ENCODE measurements around the gene CADPS2. TPM values are rescaled to one million over a fixed set of nuclear protein-coding genes. Genes with fewer than 3 reads are reported as not detected.

Gene CADPS2
- total and polyA plus RNA-seq, 7 donors, result 4.7 to 13.0 (median 9.5) TPM

DNA sequence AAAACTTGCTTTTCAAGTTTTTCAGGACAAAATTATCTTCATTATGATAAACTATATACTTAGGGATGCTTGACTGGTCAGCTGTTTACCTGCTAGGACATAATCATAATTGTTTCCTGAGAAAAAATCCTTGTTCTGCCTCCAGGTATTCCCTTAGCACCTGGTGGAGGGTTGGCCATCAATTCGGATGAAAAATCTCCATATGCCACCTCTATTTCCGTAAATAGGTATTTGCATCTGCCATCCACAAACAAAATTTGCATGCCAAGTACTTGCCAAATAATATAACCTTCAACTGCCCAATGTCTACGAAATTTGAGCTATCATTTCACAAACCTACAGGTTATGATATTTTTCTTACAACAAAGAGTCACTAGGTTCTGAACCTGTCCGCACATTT is 313.6 kb downstream of the CADPS2 start:
- 90% methylated on average over 4 of the region's 4 CpGs for WGBS, 2 donors
- H3K36me3 ChIP-seq, result no peaks in the 10 kb centered on the region
- H3K4me3 ChIP-seq, result no peak overlapping the region
- no peaks in the 10 kb centered on the region for H3K4me1 ChIP-seq
- no peaks in the 10 kb centered on the region for H3K27me3 ChIP-seq
- TF ChIP-seq POLR2A (IDR thresholded peaks at IDR 0.05) (no peak), EP300 (IDR thresholded peaks at IDR 0.05) (no peak), POLR2AphosphoS5 (IDR thresholded peaks at IDR 0.05) (no peak)
- TF ChIP-seq, protein P1, sequence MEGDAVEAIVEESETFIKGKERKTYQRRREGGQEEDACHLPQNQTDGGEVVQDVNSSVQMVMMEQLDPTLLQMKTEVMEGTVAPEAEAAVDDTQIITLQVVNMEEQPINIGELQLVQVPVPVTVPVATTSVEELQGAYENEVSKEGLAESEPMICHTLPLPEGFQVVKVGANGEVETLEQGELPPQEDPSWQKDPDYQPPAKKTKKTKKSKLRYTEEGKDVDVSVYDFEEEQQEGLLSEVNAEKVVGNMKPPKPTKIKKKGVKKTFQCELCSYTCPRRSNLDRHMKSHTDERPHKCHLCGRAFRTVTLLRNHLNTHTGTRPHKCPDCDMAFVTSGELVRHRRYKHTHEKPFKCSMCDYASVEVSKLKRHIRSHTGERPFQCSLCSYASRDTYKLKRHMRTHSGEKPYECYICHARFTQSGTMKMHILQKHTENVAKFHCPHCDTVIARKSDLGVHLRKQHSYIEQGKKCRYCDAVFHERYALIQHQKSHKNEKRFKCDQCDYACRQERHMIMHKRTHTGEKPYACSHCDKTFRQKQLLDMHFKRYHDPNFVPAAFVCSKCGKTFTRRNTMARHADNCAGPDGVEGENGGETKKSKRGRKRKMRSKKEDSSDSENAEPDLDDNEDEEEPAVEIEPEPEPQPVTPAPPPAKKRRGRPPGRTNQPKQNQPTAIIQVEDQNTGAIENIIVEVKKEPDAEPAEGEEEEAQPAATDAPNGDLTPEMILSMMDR (IDR thresholded peaks at IDR 0.05), result no peak
- intact Hi-C loops (cut with DNase I), result no loop called here
- no peak overlapping the region for H3K27ac ChIP-seq
- no peak for DNase-seq
- no peaks in the 10 kb centered on the region for H3K9me3 ChIP-seq

DNA sequence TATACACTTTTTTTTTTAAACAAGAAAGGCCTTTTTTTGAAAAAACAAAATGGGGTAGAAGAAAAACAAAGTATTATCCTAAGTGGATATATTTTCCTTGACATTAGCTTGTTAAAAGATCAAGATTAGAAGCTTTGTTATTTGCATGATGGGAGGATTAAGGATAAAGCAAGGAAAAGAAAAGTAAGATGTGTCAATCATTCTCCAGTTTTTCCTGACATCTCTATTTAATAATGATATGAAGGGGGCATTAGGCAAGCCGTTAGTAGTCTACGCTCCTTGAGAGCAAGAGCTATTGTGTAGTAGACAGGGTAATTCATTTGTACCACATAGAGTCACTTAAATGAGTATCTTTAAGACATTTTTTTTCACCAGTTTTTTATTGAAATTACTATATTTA is 324.9 kb downstream of the CADPS2 start:
- WGBS, 2 donors, result 96 to 97% methylated on average over 2 of the region's 2 CpGs
- Histone ChIP-seq H3K27ac (no peak overlapping the region), H3K36me3 (no peaks in the 10 kb centered on the region), H3K4me3 (no peak overlapping the region), H3K9me3 (no peaks in the 10 kb centered on the region), H3K27me3 (no peaks in the 10 kb centered on the region), H3K4me1 (peaks cover 0 to 8% (median 0%) of the 10 kb centered on the region in 4 donors)
- no peak for DNase-seq
- intact Hi-C loops (cut with DNase I), result no loop called here
- TF ChIP-seq, protein P1 (IDR thresholded peaks at IDR 0.05), result no peak
- TF ChIP-seq POLR2AphosphoS5 (IDR thresholded peaks at IDR 0.05) (no peak), POLR2A (IDR thresholded peaks at IDR 0.05) (no peak), EP300 (IDR thresholded peaks at IDR 0.05) (no peak)

DNA sequence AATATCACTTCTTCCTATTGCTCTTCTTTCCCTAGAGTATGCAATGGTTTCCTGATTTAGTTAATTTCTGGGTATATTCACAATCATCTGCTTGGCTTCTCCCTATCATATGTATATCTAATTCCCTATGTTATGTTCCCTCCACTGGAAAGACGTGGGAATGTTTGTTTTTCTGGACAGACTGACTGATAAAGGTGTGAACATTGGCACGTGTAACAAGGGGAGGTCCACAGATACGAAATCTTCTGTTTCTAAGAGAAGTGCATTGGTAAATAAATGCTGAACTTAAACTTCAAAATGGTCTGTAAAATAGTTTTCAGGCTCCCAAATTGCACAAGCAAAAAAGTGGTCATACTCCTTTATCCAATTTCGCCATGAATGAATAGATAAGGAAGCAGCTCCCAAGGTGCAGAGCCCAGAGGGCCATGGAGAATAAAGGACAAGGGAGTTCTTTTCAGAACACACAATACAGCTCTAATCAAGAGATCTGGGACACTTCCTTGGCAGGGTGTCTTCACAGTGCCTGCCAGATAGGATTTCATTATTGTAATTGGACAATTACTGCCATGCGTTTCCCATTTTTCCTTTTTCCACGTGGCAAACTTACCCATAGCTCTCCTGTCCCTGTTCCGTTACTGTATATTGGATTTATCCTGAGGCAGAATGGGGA is 329.3 kb downstream of the CADPS2 start:
- intact Hi-C loops (cut with DNase I), result no loop called here
- no peaks in the 10 kb centered on the region for H3K9me3 ChIP-seq
- H3K27me3 ChIP-seq, result no peaks in the 10 kb centered on the region
- no peak overlapping the region for H3K4me3 ChIP-seq
- no peak for TF ChIP-seq POLR2AphosphoS5 (IDR thresholded peaks at IDR 0.05)
- TF ChIP-seq POLR2A (IDR thresholded peaks at IDR 0.05), result no peak
- no peak for TF ChIP-seq EP300 (IDR thresholded peaks at IDR 0.05)
- TF ChIP-seq, protein P1 (IDR thresholded peaks at IDR 0.05), result no peak
- DNase-seq, result no peak
- WGBS, 2 donors, result 60 to 64% methylated on average over 7 of the region's 7 CpGs
- no peak overlapping the region for H3K27ac ChIP-seq
- no peaks in the 10 kb centered on the region for H3K36me3 ChIP-seq
- peaks cover 0 to 9% (median 2%) of the 10 kb centered on the region in 4 donors for H3K4me1 ChIP-seq

GRCh38 chr7:122556219-122556618 is 330.0 kb downstream of the CADPS2 start:
- Histone ChIP-seq H3K27ac (no peak overlapping the region), H3K27me3 (no peaks in the 10 kb centered on the region), H3K36me3 (no peaks in the 10 kb centered on the region), H3K4me1 (peaks cover 0 to 9% (median 2%) of the 10 kb centered on the region in 4 donors), H3K9me3 (no peaks in the 10 kb centered on the region), H3K4me3 (no peak overlapping the region)
- intact Hi-C loops (cut with DNase I), result no loop called here
- no peak for DNase-seq
- TF ChIP-seq POLR2AphosphoS5 (IDR thresholded peaks at IDR 0.05) (no peak), POLR2A (IDR thresholded peaks at IDR 0.05) (no peak), EP300 (IDR thresholded peaks at IDR 0.05) (no peak)
- TF ChIP-seq, protein P1 (IDR thresholded peaks at IDR 0.05), result no peak

GRCh38 chr7:122553761-122554160 is 332.5 kb downstream of the CADPS2 start:
- Histone ChIP-seq H3K27ac (no peak overlapping the region), H3K4me1 (peaks cover 0 to 9% (median 2%) of the 10 kb centered on the region in 4 donors), H3K9me3 (no peaks in the 10 kb centered on the region), H3K4me3 (no peak overlapping the region), H3K27me3 (no peaks in the 10 kb centered on the region), H3K36me3 (no peaks in the 10 kb centered on the region)
- DNase-seq, result no peak
- no peak for TF ChIP-seq POLR2A (IDR thresholded peaks at IDR 0.05)
- TF ChIP-seq, protein P1 (IDR thresholded peaks at IDR 0.05), result no peak
- TF ChIP-seq EP300 (IDR thresholded peaks at IDR 0.05), result no peak
- TF ChIP-seq POLR2AphosphoS5 (IDR thresholded peaks at IDR 0.05), result no peak
- WGBS, 2 donors, result 72 to 74% methylated on average over 1 of the region's 1 CpG
- intact Hi-C loops (cut with DNase I), result no loop called here
